Measurements from ENCODE around the gene NUP133.
"Not testable (repeated sequence)": the region's sequence is repeated elsewhere in the genome, so short reads cannot be mapped to it uniquely, and the experiment has no call there.

NUP133 gene

GRCh38 chr1:229507951-229508822 is at the start of gene NUP133:
NUP133 (minus strand) TSS chr1:229508341; CDS start chr1:229508249, 92 bp downstream.
- peak; percentile 98 to 99 for DNase-seq (ENCODE audit: low read depth in 2 of 2)

- no peak for DNase-seq (ENCODE audit: low read depth in 2 of 2)
Observed at GRCh38 chr1:229557200-229557850, 49.2 kb upstream of the NUP133 start.

GRCh38 chr1:229554886-229555621 is 46.9 kb upstream of the NUP133 start:
- no peak for DNase-seq (ENCODE audit: low read depth in 2 of 2)

GRCh38 chr1:229553621-229554130 is 45.5 kb upstream of the NUP133 start:
- no peak for DNase-seq (ENCODE audit: low read depth in 2 of 2)

- no peak for DNase-seq (ENCODE audit: low read depth in 2 of 2)
Observed at GRCh38 chr1:229552732-229553131, 44.6 kb upstream of the NUP133 start.

GRCh38 chr1:229550812-229551567 is 42.8 kb upstream of the NUP133 start:
- DNase-seq (ENCODE audit: low read depth in 2 of 2) = no peak

- no peak for DNase-seq (ENCODE audit: low read depth in 2 of 2)
Observed at GRCh38 chr1:229547542-229547941, 39.4 kb upstream of the NUP133 start.

- DNase-seq (ENCODE audit: low read depth in 2 of 2) = no peak
Observed at GRCh38 chr1:229544587-229544986, 36.4 kb upstream of the NUP133 start.

- no peak for DNase-seq (ENCODE audit: low read depth in 2 of 2)
Observed at GRCh38 chr1:229539863-229540506, 31.8 kb upstream of the NUP133 start.

GRCh38 chr1:229538945-229539344 is 30.8 kb upstream of the NUP133 start:
- no peak for DNase-seq (ENCODE audit: low read depth in 2 of 2)

GRCh38 chr1:229537894-229538293 is 29.8 kb upstream of the NUP133 start:
- DNase-seq (ENCODE audit: low read depth in 2 of 2) = no peak

- no peak for DNase-seq (ENCODE audit: low read depth in 2 of 2)
Observed at GRCh38 chr1:229536982-229537381, 28.8 kb upstream of the NUP133 start.

- no peak for DNase-seq (ENCODE audit: low read depth in 2 of 2)
Observed at GRCh38 chr1:229535230-229535629, 27.1 kb upstream of the NUP133 start.

- DNase-seq (ENCODE audit: low read depth in 2 of 2) = no peak
Observed at GRCh38 chr1:229531326-229531725, 23.2 kb upstream of the NUP133 start.

- DNase-seq (ENCODE audit: low read depth in 2 of 2) = no peak
Observed at GRCh38 chr1:229529639-229530038, 21.5 kb upstream of the NUP133 start.

GRCh38 chr1:229526695-229527094 is 18.6 kb upstream of the NUP133 start:
- DNase-seq (ENCODE audit: low read depth in 2 of 2) = no peak

GRCh38 chr1:229523052-229523451 is 14.9 kb upstream of the NUP133 start:
- DNase-seq (ENCODE audit: low read depth in 2 of 2) = no peak

GRCh38 chr1:229514578-229515275 is 6.6 kb upstream of the NUP133 start:
- DNase-seq (ENCODE audit: low read depth in 2 of 2) = peak; percentile 26 to 37

- not testable (repeated sequence) for DNase-seq (ENCODE audit: low read depth in 2 of 2)
Observed at GRCh38 chr1:229511625-229512024, 3.5 kb upstream of the NUP133 start.

- DNase-seq (ENCODE audit: low read depth in 2 of 2) = not testable (repeated sequence)
Observed at GRCh38 chr1:229511201-229511600, 3.1 kb upstream of the NUP133 start.
